H54 (cell line): ENCODE results near the gene EFNA3.

ENCODE experiments used
- DNase-seq: peaks from one replicate; pipeline ENCODE4 v3.0.0; 2011; ENCODE audit warnings: low spot score, mixed read lengths; ENCODE audit not compliant: insufficient read length
- FAIRE-seq: peaks from 3 replicates; lab custom pipeline; 2011; peaks lifted over from hg19 to GRCh38; lab: Jason Lieb, UNC
- POLR2A ChIP-seq: IDR thresholded peaks from 2 replicates; pipeline ENCODE4 v1.6.1; 2011; ENCODE audit warnings: low read depth, mild to moderate bottlenecking, low read length

The EFNA3 gene

GRCh38 chr1:155091071-155092051 is 12.7 kb downstream of the EFNA3 start:
- DNase-seq = peak; percentile 76
- FAIRE-seq = no peak
- no peak for TF ChIP-seq POLR2A

GRCh38 chr1:155092131-155092530 is 13.5 kb downstream of the EFNA3 start:
- TF ChIP-seq POLR2A = no peak
- DNase-seq (no peak), FAIRE-seq (no peak)

GRCh38 chr1:155092641-155093040 is 14.0 kb downstream of the EFNA3 start:
- FAIRE-seq = no peak
- TF ChIP-seq POLR2A = no peak
- no peak for DNase-seq

GRCh38 chr1:155093911-155094621 is 15.4 kb downstream of the EFNA3 start:
- FAIRE-seq = no peak
- DNase-seq = no peak
- TF ChIP-seq POLR2A = no peak

- no peak for TF ChIP-seq POLR2A
- DNase-seq = no peak
- FAIRE-seq = no peak
Measured at GRCh38 chr1:155094622-155094948, 15.9 kb downstream of the EFNA3 start.

- no peak for TF ChIP-seq POLR2A
Measured at GRCh38 chr1:155099331-155099730, 20.7 kb downstream of the EFNA3 start.

GRCh38 chr1:155103325-155103724 is 24.7 kb downstream of the EFNA3 start:
- FAIRE-seq (no peak), DNase-seq (no peak)
- no peak for TF ChIP-seq POLR2A

More at GRCh38 chr1:155099331-155099730, 20.7 kb downstream of the EFNA3 start:
- FAIRE-seq = no peak
- no peak for DNase-seq

- TF ChIP-seq POLR2A = no peak
- no peak for FAIRE-seq
- no peak for DNase-seq
Measured at GRCh38 chr1:155104605-155105534, 26.2 kb downstream of the EFNA3 start.

GRCh38 chr1:155105604-155106011 is 27.0 kb downstream of the EFNA3 start:
- no peak for DNase-seq
- no peak for FAIRE-seq
- no peak for TF ChIP-seq POLR2A

- FAIRE-seq (no peak), DNase-seq (no peak)
- no peak for TF ChIP-seq POLR2A
Measured at GRCh38 chr1:155106862-155107261, 28.2 kb downstream of the EFNA3 start.

- no peak for DNase-seq
- no peak for TF ChIP-seq POLR2A
- FAIRE-seq = no peak
Measured at GRCh38 chr1:155107309-155108264, 28.9 kb downstream of the EFNA3 start.

GRCh38 chr1:155108296-155108695 is 29.7 kb downstream of the EFNA3 start:
- TF ChIP-seq POLR2A = no peak
- DNase-seq (no peak), FAIRE-seq (no peak)
